WTC11 (cell line): Measurements from ENCODE around the gene CACNB4. TPM values are rescaled to one million over a fixed set of nuclear protein-coding genes. Genes with fewer than 3 reads are reported as not detected.
"Not testable (repeated sequence)": the region's sequence is repeated elsewhere in the genome, so short reads cannot be mapped to it uniquely, and the experiment has no call there.

Experiments
- ATAC-seq: fragments of 200-7000 bp; cut with Tn5 transposase; 2 replicates; pipeline ENCODE4 v1.10.0; 2021; ENCODE audit warnings: mild to moderate bottlenecking, moderate library complexity
- CTCF ChIA-PET: fragments of 300-600 bp; sonication (Branson Sonifier 250); formaldehyde crosslinking; loops from one replicate; lab custom pipeline; 2021; ENCODE audit warnings: antibody characterized with exemption; lab: Charles Lee
- POLR2A ChIA-PET: fragments of 350-600 bp; sonication (Branson Sonifier 250); formaldehyde crosslinking; loops from one replicate; lab custom pipeline; 2021; ENCODE audit warnings: antibody characterized with exemption; lab: Charles Lee
- DNase-seq: peaks from one replicate; pipeline ENCODE4 v3.0.0; 2021; ENCODE audit warnings: low spot score
- H3K27ac Mint-ChIP-seq: 2 replicates; pipeline ENCODE4 v1.8.0; 2021; ENCODE audit warnings: mixed read lengths
- H3K27me3 Mint-ChIP-seq: 2 replicates; pipeline ENCODE4 v1.8.0; 2021; ENCODE audit warnings: low read depth, mild to moderate bottlenecking, moderate library complexity, mixed read lengths
- H3K36me3 Mint-ChIP-seq: 2 replicates; pipeline ENCODE4 v1.8.0; 2021; ENCODE audit warnings: mixed read lengths
- H3K4me1 Mint-ChIP-seq: 2 replicates; pipeline ENCODE4 v1.8.0; 2022; ENCODE audit warnings: mixed read lengths
- H3K4me3 Mint-ChIP-seq: 2 replicates; pipeline ENCODE4 v1.8.0; 2021; ENCODE audit warnings: mild to moderate bottlenecking, moderate library complexity, mixed read lengths
- H3K9me3 Mint-ChIP-seq: 2 replicates; pipeline ENCODE4 v1.8.0; 2021; ENCODE audit warnings: mixed read lengths
- ATF2 ChIP-seq: sonication (generic); formaldehyde crosslinking; IDR thresholded peaks from 2 replicates; pipeline ENCODE4 v1.8.1; 2022; ENCODE audit warnings: low read depth, missing genetic modification reagents, borderline replicate concordance
- ATF6 ChIP-seq: sonication (generic); formaldehyde crosslinking; IDR thresholded peaks from 2 replicates; pipeline ENCODE4 v1.8.1; 2023; ENCODE audit warnings: mild to moderate bottlenecking, missing genetic modification reagents
- ELF4 ChIP-seq: sonication (generic); formaldehyde crosslinking; IDR thresholded peaks from 2 replicates; pipeline ENCODE4 v1.8.1; 2022; ENCODE audit warnings: low read depth, mild to moderate bottlenecking, moderate library complexity, missing genetic modification reagents
- ETV6 ChIP-seq: sonication (generic); formaldehyde crosslinking; IDR thresholded peaks from 2 replicates; pipeline ENCODE4 v1.8.1; 2022; ENCODE audit warnings: mild to moderate bottlenecking, missing genetic modification reagents
- GABPB1 ChIP-seq: sonication (generic); formaldehyde crosslinking; IDR thresholded peaks from 2 replicates; pipeline ENCODE4 v1.8.1; 2023; ENCODE audit warnings: mild to moderate bottlenecking, missing genetic modification reagents
- JUN ChIP-seq: sonication (generic); formaldehyde crosslinking; IDR thresholded peaks from 2 replicates; pipeline ENCODE4 v1.8.0; 2023; ENCODE audit warnings: mild to moderate bottlenecking, missing genetic modification reagents
- MLX ChIP-seq: sonication (generic); formaldehyde crosslinking; IDR thresholded peaks from 2 replicates; pipeline ENCODE4 v1.8.1; 2023; ENCODE audit warnings: mild to moderate bottlenecking, missing genetic modification reagents, moderate library complexity
- MYBL2 ChIP-seq: sonication (generic); formaldehyde crosslinking; IDR thresholded peaks from 2 replicates; pipeline ENCODE4 v1.8.1; 2023; ENCODE audit warnings: mild to moderate bottlenecking, moderate library complexity, missing genetic modification reagents
- NFATC4 ChIP-seq: fragments of 250-450 bp; sonication (Bioruptor Pico); IDR thresholded peaks from 2 replicates; pipeline ENCODE4 v1.9.0; 2021; ENCODE audit warnings: mild to moderate bottlenecking
- OVOL2 ChIP-seq: fragments of 250-450 bp; sonication (Bioruptor Pico); IDR thresholded peaks from 2 replicates; pipeline ENCODE4 v1.9.0; 2021; ENCODE audit warnings: mild to moderate bottlenecking, borderline replicate concordance
- PREB ChIP-seq: sonication (generic); formaldehyde crosslinking; IDR thresholded peaks from 2 replicates; pipeline ENCODE4 v1.8.1; 2022; ENCODE audit warnings: mild to moderate bottlenecking, missing genetic modification reagents, moderate library complexity, borderline replicate concordance
- SP1 ChIP-seq: sonication (generic); formaldehyde crosslinking; conservative IDR thresholded peaks from 2 replicates; pipeline ENCODE4 v1.8.1; 2022; ENCODE audit warnings: missing genetic modification reagents
- ZBTB21 ChIP-seq: sonication (generic); formaldehyde crosslinking; IDR thresholded peaks from 2 replicates; pipeline ENCODE4 v1.8.1; 2023; ENCODE audit warnings: mild to moderate bottlenecking, missing genetic modification reagents, borderline replicate concordance
- ZMAT4 ChIP-seq: fragments of 250-450 bp; sonication (Bioruptor Pico); IDR thresholded peaks from 2 replicates; pipeline ENCODE4 v1.9.0; 2021; ENCODE audit warnings: mild to moderate bottlenecking
- ZNF219 ChIP-seq: sonication (generic); formaldehyde crosslinking; IDR thresholded peaks from 2 replicates; pipeline ENCODE4 v1.8.0; 2023; ENCODE audit warnings: missing genetic modification reagents, mild to moderate bottlenecking, borderline replicate concordance
- ZNF281 ChIP-seq: sonication (generic); formaldehyde crosslinking; IDR thresholded peaks from 2 replicates; pipeline ENCODE4 v1.8.0; 2023; ENCODE audit warnings: mild to moderate bottlenecking, missing genetic modification reagents
- ZNF532 ChIP-seq: fragments of 250-450 bp; sonication (Bioruptor Pico); IDR thresholded peaks from 2 replicates; pipeline ENCODE4 v1.9.0; 2021; ENCODE audit warnings: mild to moderate bottlenecking, borderline replicate concordance
- total RNA-seq: library from RNA; stranded (reverse); gene quantifications from 3 replicates; pipeline ENCODE4 v1.2.3, GENCODE V29; 2021
- TF ChIP-seq, protein P1 (sequence below): fragments of 250-450 bp; sonication (Bioruptor Pico); IDR thresholded peaks from 2 replicates; pipeline ENCODE4 v1.9.0; 2021; ENCODE audit warnings: moderate library complexity, mild to moderate bottlenecking, inconsistent platforms, borderline replicate concordance
- TF ChIP-seq, protein P2 (sequence below): sonication (generic); formaldehyde crosslinking; IDR thresholded peaks from 2 replicates; pipeline ENCODE4 v1.8.0; 2022; ENCODE audit warnings: mild to moderate bottlenecking, missing genetic modification reagents

Gene CACNB4
- total RNA-seq, 1 experiment from 2014 or later = 4.7 TPM

- no peak overlapping the region for H3K27ac Mint-ChIP-seq
- TF ChIP-seq OVOL2 (CRISPR knock-in tag) = no peak
- no peak for TF ChIP-seq MYBL2 (CRISPR knock-in tag)
- TF ChIP-seq, protein P1, sequence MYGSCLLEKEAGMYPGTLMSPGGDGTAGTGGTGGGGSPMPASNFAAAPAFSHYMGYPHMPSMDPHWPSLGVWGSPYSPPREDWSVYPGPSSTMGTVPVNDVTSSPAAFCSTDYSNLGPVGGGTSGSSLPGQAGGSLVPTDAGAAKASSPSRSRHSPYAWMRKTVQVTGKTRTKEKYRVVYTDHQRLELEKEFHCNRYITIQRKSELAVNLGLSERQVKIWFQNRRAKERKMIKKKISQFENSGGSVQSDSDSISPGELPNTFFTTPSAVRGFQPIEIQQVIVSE (CRISPR knock-in tag) = no peak
- no peak for TF ChIP-seq ELF4 (CRISPR knock-in tag)
- no peak for TF ChIP-seq ZNF281 (CRISPR knock-in tag)
- no peak for TF ChIP-seq GABPB1 (CRISPR knock-in tag)
- TF ChIP-seq NFATC4 (CRISPR knock-in tag) = no peak
- TF ChIP-seq PREB (CRISPR knock-in tag) = no peak
- no peak for TF ChIP-seq ETV6 (CRISPR knock-in tag)
- TF ChIP-seq SP1 = no peak
- TF ChIP-seq ATF2 (CRISPR knock-in tag) = no peak
- TF ChIP-seq ZBTB21 (CRISPR knock-in tag) = no peak
- TF ChIP-seq MLX = no peak
- TF ChIP-seq, protein P2, sequence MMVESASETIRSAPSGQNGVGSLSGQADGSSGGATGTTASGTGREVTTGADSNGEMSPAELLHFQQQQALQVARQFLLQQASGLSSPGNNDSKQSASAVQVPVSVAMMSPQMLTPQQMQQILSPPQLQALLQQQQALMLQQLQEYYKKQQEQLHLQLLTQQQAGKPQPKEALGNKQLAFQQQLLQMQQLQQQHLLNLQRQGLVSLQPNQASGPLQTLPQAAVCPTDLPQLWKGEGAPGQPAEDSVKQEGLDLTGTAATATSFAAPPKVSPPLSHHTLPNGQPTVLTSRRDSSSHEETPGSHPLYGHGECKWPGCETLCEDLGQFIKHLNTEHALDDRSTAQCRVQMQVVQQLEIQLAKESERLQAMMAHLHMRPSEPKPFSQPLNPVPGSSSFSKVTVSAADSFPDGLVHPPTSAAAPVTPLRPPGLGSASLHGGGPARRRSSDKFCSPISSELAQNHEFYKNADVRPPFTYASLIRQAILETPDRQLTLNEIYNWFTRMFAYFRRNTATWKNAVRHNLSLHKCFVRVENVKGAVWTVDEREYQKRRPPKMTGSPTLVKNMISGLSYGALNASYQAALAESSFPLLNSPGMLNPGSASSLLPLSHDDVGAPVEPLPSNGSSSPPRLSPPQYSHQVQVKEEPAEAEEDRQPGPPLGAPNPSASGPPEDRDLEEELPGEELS (CRISPR knock-in tag) = no peak
- TF ChIP-seq JUN (CRISPR knock-in tag) = no peak
- no peak for TF ChIP-seq ZNF532
- TF ChIP-seq ATF6 (CRISPR knock-in tag) = no peak
- no peak for TF ChIP-seq ZNF219
- TF ChIP-seq ZMAT4 = no peak
- POLR2A ChIA-PET = no interaction called here
- H3K27me3 Mint-ChIP-seq = no peaks in the 10 kb centered on the region
- H3K9me3 Mint-ChIP-seq = peaks cover 7% of the 10 kb centered on the region
- DNase-seq (no peak), ATAC-seq (no peak)
- peaks cover 13% of the 10 kb centered on the region for H3K4me1 Mint-ChIP-seq
- no peak overlapping the region for H3K4me3 Mint-ChIP-seq
- H3K36me3 Mint-ChIP-seq = peaks cover 21% of the 10 kb centered on the region
- CTCF ChIA-PET = no interaction called here
Observed at GRCh38 chr2:151795646-151796240, 303.1 kb downstream of the CACNB4 start.

- H3K4me3 Mint-ChIP-seq, CTCF ChIA-PET, POLR2A ChIA-PET, DNase-seq, ATAC-seq, H3K27me3 Mint-ChIP-seq, H3K27ac Mint-ChIP-seq, H3K9me3 Mint-ChIP-seq: not testable (repeated sequence)
- Mint-ChIP-seq H3K4me1 (peaks cover 13% of the 10 kb centered on the region), H3K36me3 (peaks cover 26% of the 10 kb centered on the region)
Observed at GRCh38 chr2:151794422-151794821, 304.4 kb downstream of the CACNB4 start.
